SK-N-MC (cell line): Measurements from ENCODE around the gene UBL3.

ENCODE experiments used
- DNase-seq: peaks from one replicate; pipeline ENCODE4 v3.0.0-alpha.2; 2011; ENCODE audit warnings: low read depth, low spot score
- H3K27ac ChIP-seq: fragments of 200-600 bp; sonication (generic); 2 replicates; pipeline ENCODE4 v1.5.1; 2016; ENCODE audit warnings: mixed run types
- H3K36me3 ChIP-seq: fragments of 200-600 bp; sonication (generic); 2 replicates; pipeline ENCODE4 v1.6.1; 2017; ENCODE audit warnings: antibody characterized with exemption, low read length, mixed read lengths; ENCODE audit not compliant: insufficient read depth
- H3K4me3 ChIP-seq: fragments of 200-600 bp; sonication (generic); 2 replicates; pipeline ENCODE4 v1.5.1; 2016
- H3K9ac ChIP-seq: fragments of 200-600 bp; sonication (generic); 2 replicates; pipeline ENCODE4 v1.8.0; 2017; ENCODE audit warnings: mixed run types, mixed read lengths; ENCODE audit not compliant: insufficient read length
- H3K9me3 ChIP-seq: fragments of 200-600 bp; sonication (generic); 2 replicates; pipeline ENCODE4 v1.6.1; 2017; ENCODE audit warnings: low read depth, mild to moderate bottlenecking, antibody characterized with exemption, low read length, moderate library complexity, mixed read lengths
- EZH2 ChIP-seq: fragments of 200-600 bp; sonication (generic); IDR thresholded peaks from one replicate; pipeline ENCODE4 v1.6.1; 2017; ENCODE audit warnings: antibody characterized with exemption
- FOXP2 ChIP-seq: optimal IDR thresholded peaks from 2 replicates; pipeline ENCODE3; 2011; ENCODE audit warnings: mild to moderate bottlenecking, moderate library complexity; ENCODE audit not compliant: insufficient read depth; ENCODE audit errors: extremely low read length, control extremely low read depth
- POLR2AphosphoS5 ChIP-seq: IDR thresholded peaks from 2 replicates; pipeline ENCODE4 v1.6.1; 2012; ENCODE audit warnings: mild to moderate bottlenecking, low read depth, low read length, borderline replicate concordance

Gene UBL3

GRCh38 chr13:29761160-29761559 is 89.3 kb downstream of the UBL3 start:
- Histone ChIP-seq H3K36me3 (no peaks in the 10 kb centered on the region), H3K9ac (no peak overlapping the region), H3K27ac (no peak overlapping the region), H3K4me3 (no peak overlapping the region), H3K9me3 (no peaks in the 10 kb centered on the region)
- DNase-seq, result no peak
- TF ChIP-seq EZH2 (no peak), FOXP2 (no peak), POLR2AphosphoS5 (no peak)

GRCh38 chr13:29760544-29760943 is 89.9 kb downstream of the UBL3 start:
- Histone ChIP-seq H3K27ac (no peak overlapping the region), H3K9me3 (no peaks in the 10 kb centered on the region), H3K4me3 (no peak overlapping the region), H3K36me3 (no peaks in the 10 kb centered on the region), H3K9ac (no peak overlapping the region)
- no peak for TF ChIP-seq POLR2AphosphoS5
- no peak for TF ChIP-seq EZH2
- no peak for TF ChIP-seq FOXP2
- DNase-seq, result no peak

- TF ChIP-seq FOXP2 (no peak), EZH2 (no peak), POLR2AphosphoS5 (no peak)
- H3K27ac ChIP-seq, result no peak overlapping the region
- H3K9me3 ChIP-seq, result no peaks in the 10 kb centered on the region
- no peak overlapping the region for H3K9ac ChIP-seq
- no peak for DNase-seq
- no peak overlapping the region for H3K4me3 ChIP-seq
- no peaks in the 10 kb centered on the region for H3K36me3 ChIP-seq
Measured at GRCh38 chr13:29758531-29759114, 91.8 kb downstream of the UBL3 start.

- H3K4me3 ChIP-seq, result no peak overlapping the region
- no peak overlapping the region for H3K27ac ChIP-seq
- TF ChIP-seq FOXP2, result no peak
- no peak for TF ChIP-seq POLR2AphosphoS5
- no peak for TF ChIP-seq EZH2
- DNase-seq, result no peak
- H3K36me3 ChIP-seq, result no peaks in the 10 kb centered on the region
- H3K9me3 ChIP-seq, result no peaks in the 10 kb centered on the region
- H3K9ac ChIP-seq, result no peak overlapping the region
Measured at GRCh38 chr13:29756506-29756905, 93.9 kb downstream of the UBL3 start.

DNA sequence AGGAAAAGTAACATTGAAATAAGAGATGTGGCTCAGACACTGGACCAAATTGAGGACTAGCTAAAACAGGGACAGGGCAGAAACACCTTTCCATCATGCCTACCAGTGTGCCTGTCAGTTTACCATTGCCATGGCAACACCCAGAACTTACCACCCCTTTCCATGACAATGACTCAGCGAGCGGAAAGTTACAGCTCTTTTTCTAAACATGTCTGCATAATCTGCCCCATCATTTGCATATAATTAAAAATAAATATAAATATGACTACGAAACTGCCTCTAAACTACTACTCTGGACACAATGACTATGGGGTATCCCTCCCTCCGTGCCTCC is 96.0 kb downstream of the UBL3 start:
- no peak for TF ChIP-seq EZH2
- TF ChIP-seq FOXP2, result no peak
- TF ChIP-seq POLR2AphosphoS5, result no peak
- DNase-seq, result no peak
- Histone ChIP-seq H3K9me3 (no peaks in the 10 kb centered on the region), H3K36me3 (no peaks in the 10 kb centered on the region), H3K27ac (no peak overlapping the region), H3K4me3 (no peak overlapping the region), H3K9ac (no peak overlapping the region)

- no peak overlapping the region for H3K27ac ChIP-seq
- H3K9me3 ChIP-seq, result no peaks in the 10 kb centered on the region
- no peak overlapping the region for H3K9ac ChIP-seq
- no peaks in the 10 kb centered on the region for H3K36me3 ChIP-seq
- no peak overlapping the region for H3K4me3 ChIP-seq
- no peak for TF ChIP-seq FOXP2
- TF ChIP-seq POLR2AphosphoS5, result no peak
- TF ChIP-seq EZH2, result no peak
- DNase-seq, result no peak
Measured at GRCh38 chr13:29753618-29754472, 96.6 kb downstream of the UBL3 start.

GRCh38 chr13:29752175-29752574 is 98.2 kb downstream of the UBL3 start:
- TF ChIP-seq FOXP2 (no peak), POLR2AphosphoS5 (no peak), EZH2 (no peak)
- no peak overlapping the region for H3K9ac ChIP-seq

GRCh38 chr13:29750183-29750530 is 100.3 kb downstream of the UBL3 start:
- no peak for DNase-seq
- H3K27ac ChIP-seq, result no peak overlapping the region
- no peak for TF ChIP-seq POLR2AphosphoS5
- no peak for TF ChIP-seq FOXP2
- TF ChIP-seq EZH2, result no peak
- H3K9ac ChIP-seq, result no peak overlapping the region
- H3K36me3 ChIP-seq, result no peaks in the 10 kb centered on the region
- H3K4me3 ChIP-seq, result no peak overlapping the region
- no peaks in the 10 kb centered on the region for H3K9me3 ChIP-seq

More at GRCh38 chr13:29752175-29752574, 98.2 kb downstream of the UBL3 start:
- DNase-seq, result no peak
- no peaks in the 10 kb centered on the region for H3K9me3 ChIP-seq
- H3K27ac ChIP-seq, result no peak overlapping the region
- no peaks in the 10 kb centered on the region for H3K36me3 ChIP-seq
- no peak overlapping the region for H3K4me3 ChIP-seq

DNA sequence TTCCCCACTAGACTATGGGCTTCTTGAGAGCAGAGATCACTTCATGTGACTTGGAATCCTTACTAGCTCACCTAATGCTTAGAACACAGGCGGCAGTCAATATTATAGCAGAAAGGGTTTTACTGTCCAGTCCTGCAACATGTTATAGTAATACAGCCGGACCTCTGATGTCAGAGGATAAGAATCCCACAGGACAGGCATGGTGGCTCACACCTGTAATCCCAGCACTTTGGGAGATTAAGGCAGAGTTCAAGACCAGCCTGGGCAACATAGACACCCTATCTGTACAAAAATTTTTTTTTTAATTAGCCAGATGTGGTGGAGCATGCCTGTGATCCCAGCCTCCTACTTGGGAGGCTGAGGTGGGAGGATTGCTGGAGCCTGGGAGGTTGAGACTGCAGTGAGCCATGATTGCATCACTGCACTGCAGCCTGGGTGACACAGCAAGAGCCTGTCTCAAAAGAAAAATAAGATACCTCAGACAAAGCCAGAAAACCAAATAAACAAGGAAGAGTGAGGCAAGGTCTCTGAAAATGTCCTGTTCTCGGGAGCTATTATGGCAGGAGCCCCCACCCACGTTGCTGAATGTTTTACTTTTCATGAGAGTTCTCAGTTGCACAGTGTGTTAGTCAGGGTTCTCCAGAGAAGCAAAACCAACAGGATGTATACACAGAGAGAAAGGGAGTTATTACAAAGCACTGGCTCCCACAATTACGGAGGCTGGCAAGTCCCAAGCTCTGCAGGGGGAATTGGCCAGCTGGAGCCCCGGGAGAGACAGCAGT is 100.8 kb downstream of the UBL3 start:
- no peak overlapping the region for H3K4me3 ChIP-seq
- TF ChIP-seq POLR2AphosphoS5, result no peak
- no peak overlapping the region for H3K9ac ChIP-seq
- no peak for DNase-seq
- no peak overlapping the region for H3K27ac ChIP-seq
- no peaks in the 10 kb centered on the region for H3K36me3 ChIP-seq
- H3K9me3 ChIP-seq, result no peaks in the 10 kb centered on the region
